Motor neuron (in vitro differentiated cells): Measurements from ENCODE around the gene HMG20A. TPM values are rescaled to one million over a fixed set of nuclear protein-coding genes. Genes with fewer than 3 reads are reported as not detected.

Source experiments
- ATAC-seq, 8 experiments: fragments of 200-7000 bp; cut with Tn5 transposase; replicated peaks in 6 of 8; 2 replicates each; pipeline ENCODE4 v1.8.0; 2021; ENCODE audit warnings: mild to moderate bottlenecking in 8 of 8, moderate library complexity in 8 of 8
- H3K27ac ChIP-seq, 2 donors: fragments of 250-450 bp; sonication (Bioruptor Pico); 2 replicates each; pipeline ENCODE4 v1.9.0; 2021; ENCODE audit warnings: antibody characterized with exemption in 2 of 2, mild to moderate bottlenecking in 2 of 2, moderate library complexity in 1 of 2
- H3K4me1 ChIP-seq, 2 donors: fragments of 250-450 bp; sonication (Bioruptor Pico); replicated peaks in 1 of 2; 2 replicates each; pipeline ENCODE4 v1.6.1; 2021; ENCODE audit warnings: antibody characterized with exemption in 2 of 2, mild to moderate bottlenecking in 2 of 2, moderate library complexity in 1 of 2
- H3K4me3 ChIP-seq, 5 donors: fragments of 250-450 bp; sonication (Bioruptor Pico); 2 replicates each; pipeline ENCODE4 v1.9.0; 2021; ENCODE audit warnings: antibody characterized with exemption in 5 of 5, mild to moderate bottlenecking in 5 of 5, moderate library complexity in 4 of 5
- WGBS, 10 experiments: fragments of 450-650 bp; shearing (Covaris generic); methylation state at CpG; one replicate each; pipeline ENCODE4 v1.0.0; 2022; 5-methylcytosine and 5-hydroxymethylcytosine counted together
- in situ Hi-C, 9 experiments: fragments of 400-800 bp; cut with MboI; loops; one replicate each; pipeline ENCODE4 v1.15.0; 2021; ENCODE audit warnings: low sequenced_read_pairs in 9 of 9, low pct_unique_long_range_greater_than_20kb in 2 of 9; ENCODE audit not compliant: unreplicated experiment in 9 of 9
- total RNA-seq, 8 experiments: library from RNA; unstranded; fragments of 300-600 nt; gene quantifications; 2 replicates each; pipeline versions ENCODE4 v1.2.3 to v1.2.4, GENCODE V29; 2022

The HMG20A gene
- total RNA-seq, 8 experiments from 2014 or later = 29.0 to 82.3 (median 37.6) TPM

- ATAC-seq = peak in 2 of 8 experiments; percentile 9 to 30
- in situ Hi-C loops = loop anchor here in 5 of 9 experiments (25.0 kb wide), 1 partner anchor 416 kb away; no protein-coding TSS in a partner anchor
- 50 to 100% (median 80%) methylated on average over 1 to 3 of the region's 6 CpGs; no CpG with 5 or more reads in 5 of the 10 experiments for WGBS, 10 experiments
- H3K4me3 ChIP-seq = no peak overlapping the region
- peaks cover 41% of the 10 kb centered on the region in 2 donors for H3K4me1 ChIP-seq
- H3K27ac ChIP-seq = peak overlapping the region; percentile 37 to 83
Measured at GRCh38 chr15:77527831-77528231, 107.1 kb downstream of the HMG20A start.

GRCh38 chr15:77528290-77528967, 107.7 kb downstream of the HMG20A start:
- no peak overlapping the region for H3K4me3 ChIP-seq
- WGBS, 10 experiments = 59 to 88% (median 76%) methylated on average over 1 to 7 of the region's 12 CpGs; no CpG with 5 or more reads in 4 of the 10 experiments
- peak overlapping the region; percentile 5 to 83 for H3K27ac ChIP-seq
- peaks cover 47% of the 10 kb centered on the region in 2 donors for H3K4me1 ChIP-seq
- no peak for ATAC-seq
- in situ Hi-C loops = loop anchor here in 5 of 9 experiments (25.0 kb wide), 1 partner anchor 416 kb away; no protein-coding TSS in a partner anchor

- ATAC-seq = peak in 5 of 8 experiments; percentile 53 to 80 (median 69)
- Histone ChIP-seq H3K27ac (peak overlapping the region; percentile 5 to 83), H3K4me3 (no peak overlapping the region), H3K4me1 (peaks cover 53% of the 10 kb centered on the region in 2 donors)
- in situ Hi-C loops = loop anchor here in 5 of 9 experiments (25.0 kb wide), 1 partner anchor 417 kb away; no protein-coding TSS in a partner anchor
- 0 to 37% (median 16%) methylated on average over 1 to 6 of the region's 12 CpGs; no CpG with 5 or more reads in 7 of the 10 experiments for WGBS, 10 experiments
Measured at GRCh38 chr15:77528968-77529319, 108.3 kb downstream of the HMG20A start.

DNA sequence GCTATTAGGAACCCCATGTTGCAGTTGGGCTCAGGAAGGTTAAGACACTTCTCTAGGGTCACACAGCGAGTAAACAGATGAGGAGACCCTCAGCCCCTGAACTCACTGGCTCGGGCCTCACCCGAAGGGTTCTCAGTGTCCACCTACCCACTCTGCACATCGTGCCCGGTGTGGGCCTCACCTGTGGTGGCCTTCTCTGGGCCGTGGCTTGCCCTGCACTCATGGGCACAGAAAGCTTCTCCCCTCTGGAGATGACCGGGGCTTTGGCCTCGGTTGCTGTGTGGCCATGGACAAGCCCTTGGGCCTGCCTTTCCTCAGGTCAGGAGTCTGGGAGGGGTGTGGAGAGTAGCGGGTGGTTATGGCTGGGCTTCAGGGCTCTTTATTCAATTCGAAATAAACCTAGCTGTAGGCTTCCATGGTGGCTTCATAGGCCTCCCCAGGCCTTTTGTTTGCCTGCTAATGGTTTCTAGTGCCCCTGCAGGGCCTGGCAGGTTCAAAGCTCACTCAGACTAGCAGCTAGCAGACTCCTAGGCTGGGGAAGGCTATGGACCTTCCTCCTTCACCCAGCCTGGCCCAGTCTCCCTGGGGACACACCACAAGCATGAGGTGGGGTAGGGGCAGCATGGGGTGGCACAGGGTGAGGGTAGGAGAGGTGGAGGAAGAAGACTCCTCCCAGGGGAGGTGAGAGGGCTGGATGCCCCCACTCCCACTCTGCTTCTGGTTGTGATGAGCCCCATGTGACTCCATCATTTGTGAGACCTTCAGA, 108.9 kb downstream of the HMG20A start:
- 20 to 83% (median 70%) methylated on average over 1 to 6 of the region's 10 CpGs; no CpG with 5 or more reads in 5 of the 10 experiments for WGBS, 10 experiments
- in situ Hi-C loops = loop anchor here in 5 of 9 experiments (25.0 kb wide), 1 partner anchor 417 kb away; no protein-coding TSS in a partner anchor
- Histone ChIP-seq H3K27ac (peak overlapping the region; percentile 5 to 83), H3K4me1 (peaks cover 57 to 59% of the 10 kb centered on the region in 2 donors), H3K4me3 (no peak overlapping the region)
- ATAC-seq = no peak

DNA sequence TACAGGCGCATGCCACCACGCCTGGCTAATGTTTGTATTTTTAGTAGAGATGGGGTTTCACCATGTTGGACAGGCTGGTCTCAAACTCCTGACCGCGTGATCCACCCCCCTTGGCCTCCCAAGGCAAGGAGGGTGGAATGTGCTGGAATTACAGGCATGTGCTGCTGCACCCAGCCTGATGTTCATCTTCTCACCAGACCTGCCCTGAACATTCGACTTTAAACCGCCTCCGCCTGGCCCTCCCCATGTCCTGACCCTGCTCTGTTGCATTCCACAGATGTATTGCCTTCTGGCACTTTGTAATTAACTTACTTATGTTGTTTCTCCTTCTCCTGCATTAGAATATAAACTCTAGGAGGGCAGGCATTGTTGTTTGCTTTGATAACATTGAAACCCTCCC, 109.9 kb downstream of the HMG20A start:
- Histone ChIP-seq H3K27ac (no peak overlapping the region), H3K4me3 (no peak overlapping the region), H3K4me1 (peaks cover 57 to 60% of the 10 kb centered on the region in 2 donors)
- ATAC-seq = peak in 3 of 8 experiments; percentile 7 to 27 (median 21)
- in situ Hi-C loops = loop anchor here in 5 of 9 experiments (25.0 kb wide), 1 partner anchor 418 kb away; no protein-coding TSS in a partner anchor
- WGBS, 10 experiments = 54 to 100% (median 82%) methylated on average over 1 to 7 of the region's 7 CpGs; no CpG with 5 or more reads in 4 of the 10 experiments

DNA sequence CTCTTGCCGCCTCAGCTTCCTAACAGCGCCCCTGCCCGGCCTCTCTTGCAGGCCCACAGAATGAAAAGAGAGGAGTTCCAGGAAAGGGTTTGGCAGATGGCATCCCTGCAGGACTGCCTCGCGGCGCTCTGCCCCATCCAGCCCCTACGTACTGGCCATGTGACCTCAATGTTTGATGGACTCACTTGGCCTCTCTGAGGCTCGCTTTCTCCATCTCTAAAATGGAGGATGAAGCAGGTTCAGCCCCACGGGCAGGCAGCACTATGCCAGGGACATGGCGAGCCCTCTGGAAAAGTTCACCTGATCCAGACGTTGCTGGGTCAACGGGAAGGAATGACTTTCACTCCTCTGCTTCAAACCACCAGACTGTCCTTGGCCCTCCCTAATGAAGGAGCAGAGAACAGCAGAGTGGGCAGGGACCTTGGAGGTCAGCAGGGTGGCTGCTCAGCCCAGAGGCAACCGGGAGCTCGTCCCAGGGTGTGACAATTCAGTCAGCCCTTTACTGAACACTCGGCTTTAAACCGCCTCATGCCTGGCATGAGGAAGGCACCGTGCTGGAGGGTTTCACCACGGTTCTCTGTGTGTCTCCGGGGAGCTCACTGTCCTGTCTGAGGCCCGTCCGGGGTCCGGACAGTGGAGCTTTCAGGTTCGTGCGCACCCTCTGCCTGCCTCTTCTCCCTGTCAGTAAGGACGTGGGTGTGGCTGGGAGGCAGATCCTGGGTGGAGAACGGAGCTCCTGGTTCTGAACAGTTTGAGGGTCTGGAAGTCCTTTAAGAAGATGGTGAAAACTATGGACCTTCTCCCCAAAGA, 110.7 kb downstream of the HMG20A start:
- Histone ChIP-seq H3K4me1 (peaks cover 60 to 62% of the 10 kb centered on the region in 2 donors), H3K4me3 (no peak overlapping the region), H3K27ac (no peak overlapping the region)
- WGBS, 10 experiments = 77 to 100% (median 100%) methylated on average over 1 to 8 of the region's 26 CpGs; no CpG with 5 or more reads in 2 of the 10 experiments
- ATAC-seq = no peak
- in situ Hi-C loops = loop anchor here in 5 of 9 experiments (25.0 kb wide), 1 partner anchor 419 kb away; no protein-coding TSS in a partner anchor

DNA sequence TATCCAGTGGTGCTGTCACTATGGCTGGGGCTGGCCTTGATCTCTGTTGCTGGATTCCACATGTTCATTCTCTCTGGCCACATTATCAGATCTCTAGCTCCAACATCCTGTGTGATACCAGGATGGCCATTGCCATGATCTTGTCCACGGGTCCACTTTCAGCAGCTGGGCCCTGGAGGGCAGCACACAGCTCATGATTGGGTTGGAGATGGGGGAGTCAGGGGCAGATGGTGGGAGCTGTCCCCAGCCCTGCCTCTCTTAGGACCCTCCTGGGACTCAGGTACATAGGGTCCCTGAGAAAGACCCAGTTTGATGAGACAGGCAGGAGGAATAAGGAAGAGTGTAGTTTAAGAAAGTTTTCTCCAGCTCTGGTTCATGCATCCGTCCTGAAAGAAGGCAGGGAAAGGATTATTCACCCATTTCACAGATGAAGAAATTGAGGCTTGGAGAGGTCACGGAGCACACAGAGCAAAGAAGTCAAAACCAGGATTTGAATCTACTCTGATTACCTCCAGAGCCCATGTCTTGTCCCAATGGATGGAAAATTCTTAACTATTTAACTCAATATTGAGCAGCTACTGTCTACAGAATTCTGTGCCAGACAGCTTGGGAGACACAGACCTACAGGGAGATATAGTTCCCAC, 111.5 kb downstream of the HMG20A start:
- 58 to 100% (median 92%) methylated on average over 1 to 2 of the region's 3 CpGs; no CpG with 5 or more reads in 6 of the 10 experiments for WGBS, 10 experiments
- Histone ChIP-seq H3K4me1 (peaks cover 59% of the 10 kb centered on the region in 2 donors), H3K27ac (no peak overlapping the region), H3K4me3 (no peak overlapping the region)
- ATAC-seq = no peak
- in situ Hi-C loops = loop anchor here in 5 of 9 experiments (25.0 kb wide), 1 partner anchor 420 kb away; no protein-coding TSS in a partner anchor

- 60 to 100% (median 76%) methylated on average over 1 to 6 of the region's 7 CpGs; no CpG with 5 or more reads in 2 of the 10 experiments for WGBS, 10 experiments
- H3K4me1 ChIP-seq = peaks cover 59% of the 10 kb centered on the region in 2 donors
- ATAC-seq = no peak
- in situ Hi-C loops = loop anchor here in 5 of 9 experiments (25.0 kb wide), 1 partner anchor 421 kb away; no protein-coding TSS in a partner anchor
- peak overlapping the region; percentile 69 to 71 for H3K27ac ChIP-seq
- no peak overlapping the region for H3K4me3 ChIP-seq
Measured at GRCh38 chr15:77532846-77533245, 112.2 kb downstream of the HMG20A start.

GRCh38 chr15:77533578-77534430, 113.1 kb downstream of the HMG20A start:
- WGBS, 10 experiments = 0 to 83% (median 6%) methylated on average over 1 to 10 of the region's 13 CpGs; no CpG with 5 or more reads in 2 of the 10 experiments
- peaks cover 56 to 59% of the 10 kb centered on the region in 2 donors for H3K4me1 ChIP-seq

More at GRCh38 chr15:77533578-77534430, 113.1 kb downstream of the HMG20A start:
- ATAC-seq = peak in 6 of 8 experiments; percentile 9 to 62 (median 49)
- in situ Hi-C loops = loop anchor here in 5 of 9 experiments (25.0 kb wide), 1 partner anchor 422 kb away; no protein-coding TSS in a partner anchor
- peak overlapping the region in 1 of 5 donors; percentile 10 for H3K4me3 ChIP-seq
- H3K27ac ChIP-seq = peak overlapping the region; percentile 69 to 71
